Middle frontal gyrus (tissue), 1 donor: ENCODE results near the gene HILPDA.

Experiments used
- DNase-seq: peaks from one replicate; pipeline ENCODE4 v3.0.0-alpha.2; 2015; ENCODE audit warnings: low spot score; ENCODE audit errors: extremely low spot score

The HILPDA gene

GRCh38 chr7:128455543-128456254, at the start of gene HILPDA:
Gene HILPDA (plus strand): TSS chr7:128455878. CDS start chr7:128457269, 1,391 bp downstream.
- DNase-seq: peak; percentile 82

- no peak for DNase-seq
These were observed 49.1 kb upstream of the HILPDA start for GRCh38 chr7:128406314-128407232.

- DNase-seq: no peak
These were observed 48.5 kb upstream of the HILPDA start for GRCh38 chr7:128407233-128407589.

DNA sequence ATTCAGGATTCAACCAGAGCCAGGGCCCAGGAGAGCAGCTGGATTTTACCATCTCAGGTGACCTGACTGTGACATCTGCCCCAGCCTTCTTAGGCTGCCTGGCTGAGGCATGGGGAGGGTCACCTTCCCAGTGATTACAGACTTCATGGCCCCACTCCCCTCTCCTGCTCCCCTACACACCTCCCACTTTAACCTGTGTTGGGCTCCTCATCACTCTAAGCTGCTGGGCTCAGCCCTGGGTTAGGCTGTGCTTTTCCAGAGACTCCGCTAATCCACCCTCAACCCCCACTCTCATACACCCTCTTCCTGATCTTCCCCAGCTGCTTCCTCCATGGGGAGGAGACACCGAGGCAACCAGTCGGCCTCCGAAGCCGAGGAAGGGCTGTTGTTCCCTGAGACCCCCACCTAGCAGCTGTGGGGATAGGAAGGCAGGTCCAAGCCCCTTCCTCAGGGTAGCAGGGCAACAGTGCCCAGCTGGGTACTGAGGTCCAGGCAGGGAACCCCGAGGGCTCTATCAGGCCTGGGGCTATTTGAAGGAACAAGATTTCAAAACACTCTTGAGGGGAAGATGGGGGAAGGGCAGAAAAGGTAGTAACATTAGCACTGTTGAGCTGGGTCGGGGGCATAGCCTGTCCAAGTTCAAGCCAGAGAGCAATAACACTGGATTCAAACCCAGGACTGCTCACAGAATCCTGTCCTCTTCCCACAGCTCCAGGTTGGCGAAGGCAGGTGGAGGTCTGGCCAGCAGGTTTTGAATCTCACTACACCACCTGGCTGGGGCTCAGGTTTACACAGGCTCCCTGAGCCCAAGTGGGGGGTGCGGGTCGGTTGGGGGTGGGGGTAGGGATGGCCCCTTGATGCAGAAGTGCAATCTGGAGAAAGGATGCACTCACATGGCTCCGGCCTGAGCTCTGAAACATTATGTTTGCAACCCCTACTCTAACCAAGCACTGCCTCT, 47.6 kb upstream of the HILPDA start:
- no peak for DNase-seq

- DNase-seq: no peak
These were observed 46.7 kb upstream of the HILPDA start for GRCh38 chr7:128408709-128409595.

DNA sequence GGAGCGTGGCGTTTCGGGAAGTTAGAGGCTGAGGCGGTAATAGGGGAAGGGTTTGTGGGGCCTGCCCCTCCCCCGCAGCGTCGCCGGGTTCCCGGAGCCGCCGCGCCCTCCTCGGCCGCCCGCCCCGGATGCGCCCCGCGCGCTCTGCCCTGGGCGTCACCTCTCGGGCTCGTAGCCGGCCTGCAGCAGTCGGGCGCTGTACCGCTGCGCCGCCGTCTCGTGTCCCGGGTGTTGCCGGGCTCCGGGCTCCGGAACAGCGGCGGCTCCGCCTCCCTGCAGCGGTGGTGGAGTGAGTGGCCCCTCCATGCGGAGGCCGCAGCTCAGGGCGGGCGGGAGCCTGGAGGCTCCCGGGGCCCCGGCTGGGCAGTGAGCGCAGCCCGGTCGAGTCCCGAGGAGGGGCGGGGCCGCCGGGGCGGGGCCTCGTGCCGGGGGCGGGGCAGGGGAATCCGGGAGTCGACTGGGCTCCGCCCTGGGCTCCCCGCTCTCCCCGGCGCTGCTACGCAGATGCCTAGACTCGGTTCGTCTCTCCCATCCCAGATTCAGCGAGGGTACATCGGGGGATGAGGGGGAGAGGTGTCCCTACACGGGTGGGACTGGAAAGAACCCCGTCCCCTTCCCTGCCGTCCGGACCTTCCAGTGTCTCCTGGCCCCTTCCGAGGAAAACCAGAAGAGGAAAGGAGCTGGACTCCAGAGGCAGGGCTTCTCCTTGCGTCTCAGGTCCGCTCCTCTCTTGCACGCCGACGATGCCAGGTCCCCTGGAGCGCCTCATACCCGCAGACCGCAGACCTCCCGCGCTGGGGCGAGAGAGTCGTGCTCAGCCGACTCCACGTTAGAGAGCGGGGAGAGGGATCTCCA, 45.9 kb upstream of the HILPDA start, which contains the start of gene IMPDH1:
Gene IMPDH1, minus strand, starts transcription at position 387 of the 855 bp plus-strand sequence. Its CDS starts 81 bp downstream, at position 306.
- peak; percentile 33 for DNase-seq

DNA sequence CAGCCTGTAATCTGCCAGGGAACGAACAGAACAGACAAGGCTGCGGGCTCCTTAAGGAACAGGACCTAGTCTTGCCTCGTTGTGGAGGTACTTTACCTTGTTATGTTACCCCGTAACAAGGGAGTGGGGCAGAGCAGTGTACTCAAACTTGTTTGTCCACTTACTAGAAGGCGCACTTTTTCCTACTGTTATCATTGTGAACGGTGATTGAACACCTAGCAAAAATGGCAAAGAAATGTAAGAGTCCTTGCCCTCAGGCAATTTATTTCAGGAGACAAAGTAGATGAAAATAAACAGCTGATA, 45.3 kb upstream of the HILPDA start:
- DNase-seq: no peak

- DNase-seq: no peak
These were observed 40.4 kb upstream of the HILPDA start for GRCh38 chr7:128415217-128415785.

DNA sequence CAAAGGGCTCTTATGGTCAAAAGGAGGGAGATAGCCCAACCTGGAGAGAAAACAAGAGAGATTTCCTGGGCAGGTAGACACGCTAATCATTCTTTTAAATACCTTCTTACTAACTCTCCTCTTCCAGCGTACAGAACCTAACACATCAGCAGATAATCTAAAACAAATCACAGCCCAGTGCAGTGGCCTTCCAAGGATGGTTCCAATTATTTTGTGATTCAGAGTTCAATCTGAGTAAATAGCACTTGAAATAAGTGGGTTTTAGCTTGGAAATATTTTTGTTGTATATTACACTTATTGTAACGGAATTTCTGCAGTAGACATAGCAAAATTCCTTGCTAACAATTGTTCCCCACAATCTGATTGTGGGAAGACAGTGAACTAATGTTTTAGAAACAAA, 38.6 kb upstream of the HILPDA start:
- no peak for DNase-seq

GRCh38 chr7:128419257-128419656, 36.4 kb upstream of the HILPDA start:
- DNase-seq: no peak

GRCh38 chr7:128420773-128421172, 34.9 kb upstream of the HILPDA start:
- no peak for DNase-seq

DNA sequence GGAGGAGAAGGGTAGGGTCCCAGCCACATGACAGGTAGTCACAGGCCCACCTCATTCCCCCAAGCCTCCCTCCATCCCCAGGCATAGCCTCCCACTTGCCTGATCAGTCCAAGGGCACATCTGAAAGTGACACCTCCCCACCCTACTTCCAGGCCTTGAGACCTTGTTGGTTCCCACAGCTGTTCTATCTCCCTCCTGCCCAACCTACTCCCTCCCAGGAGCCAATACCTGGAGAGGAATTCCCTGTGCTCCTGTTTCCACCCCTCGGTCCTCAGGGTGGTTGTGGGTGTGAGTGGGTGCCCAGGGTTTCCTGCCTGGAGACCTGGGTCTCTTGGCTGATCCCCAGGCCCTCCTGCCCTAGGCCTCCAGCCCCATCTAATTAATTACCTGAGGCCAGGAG, 34.3 kb upstream of the HILPDA start:
- DNase-seq: no peak

GRCh38 chr7:128422037-128422436, 33.6 kb upstream of the HILPDA start:
- no peak for DNase-seq

GRCh38 chr7:128422842-128423241, 32.8 kb upstream of the HILPDA start:
- DNase-seq: no peak

DNA sequence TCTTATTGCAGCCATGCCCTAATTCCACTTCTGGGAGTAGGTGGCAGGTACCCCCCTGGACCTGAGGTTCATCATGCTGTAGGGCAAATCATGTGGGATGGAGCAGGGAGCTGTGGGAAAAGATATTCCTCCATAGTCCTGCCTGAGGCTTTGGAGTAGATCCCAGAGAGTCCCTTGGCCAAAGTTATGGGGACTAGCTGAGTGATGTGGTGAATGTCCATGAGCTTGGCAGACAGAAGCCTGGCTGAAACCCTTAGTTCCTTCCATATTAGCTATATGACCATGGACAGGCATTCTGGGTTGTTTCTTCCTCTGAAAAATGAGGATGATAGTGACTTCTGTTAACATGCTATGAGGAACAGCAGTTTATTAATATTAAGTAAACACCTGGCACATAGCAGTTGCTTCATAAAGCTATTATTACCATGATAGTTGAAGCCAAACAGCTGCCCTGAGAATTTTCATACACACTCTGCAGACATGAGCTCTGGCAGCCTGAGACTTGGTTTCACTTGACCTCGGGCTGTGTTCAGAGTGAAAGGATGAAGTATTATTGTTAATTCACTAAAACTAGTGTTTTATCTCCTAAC, 30.9 kb upstream of the HILPDA start:
- no peak for DNase-seq

GRCh38 chr7:128425850-128426249, 29.8 kb upstream of the HILPDA start:
- no peak for DNase-seq

DNA sequence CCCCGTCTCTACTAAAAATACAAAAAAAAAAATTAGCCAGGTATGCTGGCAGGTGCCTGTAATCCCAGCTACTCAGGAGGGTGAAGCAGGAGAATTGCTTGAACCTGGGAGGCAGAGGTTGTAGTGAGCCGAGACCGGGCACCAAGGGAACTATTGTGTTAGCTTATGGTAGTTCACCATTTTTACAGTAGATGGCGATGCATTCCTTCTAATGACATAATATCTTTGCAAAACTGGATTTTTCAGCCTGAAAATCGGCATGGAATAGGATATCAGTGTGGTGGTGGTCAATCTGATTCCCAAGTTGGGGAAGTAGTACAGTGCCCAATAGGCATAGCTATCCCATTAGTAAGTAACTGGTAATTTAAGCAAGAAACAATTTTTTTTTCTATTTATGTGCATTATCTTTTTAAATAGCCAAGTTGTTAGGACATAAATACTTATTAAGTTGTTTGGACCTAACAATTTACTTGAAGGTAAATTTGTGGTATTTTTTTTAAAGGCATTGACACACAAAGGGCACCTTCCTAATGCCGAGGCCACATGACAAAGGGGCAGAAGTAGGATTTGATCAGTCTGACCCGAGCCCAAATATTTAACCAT, 28.3 kb upstream of the HILPDA start:
- DNase-seq: peak; percentile 64

DNA sequence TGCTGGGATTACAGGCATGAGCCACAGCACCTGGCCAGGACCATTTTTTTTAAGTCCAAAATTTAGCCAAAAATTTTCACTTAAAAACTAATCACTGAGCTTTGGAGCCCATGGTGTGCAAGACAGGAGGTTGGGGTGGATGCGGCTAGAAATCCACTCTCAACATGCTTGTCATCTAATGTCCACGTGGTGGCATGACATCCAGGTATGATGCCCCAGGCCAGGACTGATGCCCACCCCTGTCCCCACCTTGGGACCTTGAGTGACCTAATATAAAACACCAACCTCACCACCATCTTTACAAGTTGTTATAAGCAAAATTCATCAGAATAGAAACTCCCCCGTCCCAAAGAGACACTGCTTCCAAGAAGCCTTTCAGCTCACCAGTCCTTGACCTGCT, 25.5 kb upstream of the HILPDA start:
- no peak for DNase-seq
